ENCODE data around the gene AKR1D1.
A peak's percentile ranks its signal among the peaks of the same experiment; 100 is the strongest.
"Not testable (repeated sequence)": the region's sequence is repeated elsewhere in the genome, so short reads cannot be mapped to it uniquely, and the experiment has no call there.

Gene AKR1D1

DNA sequence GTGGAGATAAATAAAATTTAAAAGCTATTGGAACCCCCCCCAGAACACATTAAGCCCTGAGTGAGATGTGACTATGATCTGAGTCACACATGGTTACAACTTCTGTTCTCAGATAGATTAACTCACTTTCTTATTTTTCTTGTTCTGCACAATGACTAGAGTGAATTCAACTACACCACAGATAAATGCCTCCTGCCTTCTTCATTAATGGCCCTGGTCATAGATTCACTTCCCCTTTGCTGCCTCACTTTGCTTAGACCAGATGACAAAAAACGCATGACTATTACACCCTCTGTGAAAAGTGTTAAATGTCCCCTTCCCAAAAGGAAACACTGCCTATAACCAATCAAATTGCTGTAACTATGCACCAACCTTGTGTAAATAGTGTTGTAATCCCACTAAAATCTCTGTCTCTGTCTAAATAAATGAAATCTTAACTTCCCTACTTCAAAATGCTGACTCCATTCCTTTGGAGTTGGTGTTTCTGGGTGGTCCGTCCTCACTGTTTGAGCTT lies 49.4 kb downstream of the AKR1D1 start:
- no peak for DNase-seq

DNA sequence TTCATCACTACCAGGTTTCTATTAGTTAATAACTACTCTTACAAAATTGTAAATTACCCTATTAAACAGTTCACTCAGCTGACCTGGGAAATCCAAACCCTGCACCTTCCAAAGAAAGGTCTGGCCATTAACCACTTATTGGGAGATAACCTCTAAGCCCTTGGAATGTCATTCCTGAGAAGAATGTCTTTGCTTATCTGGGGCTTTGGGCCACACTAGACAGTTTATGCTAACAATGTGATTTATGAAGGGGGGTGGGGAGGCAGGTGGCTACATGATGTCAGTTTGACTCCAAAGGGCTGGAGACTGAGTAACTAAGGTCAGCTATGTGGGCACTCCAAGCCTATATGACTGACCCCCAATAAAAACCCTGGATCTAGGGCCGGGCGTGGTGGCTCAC lies 50.7 kb downstream of the AKR1D1 start:
- no peak for DNase-seq

DNA sequence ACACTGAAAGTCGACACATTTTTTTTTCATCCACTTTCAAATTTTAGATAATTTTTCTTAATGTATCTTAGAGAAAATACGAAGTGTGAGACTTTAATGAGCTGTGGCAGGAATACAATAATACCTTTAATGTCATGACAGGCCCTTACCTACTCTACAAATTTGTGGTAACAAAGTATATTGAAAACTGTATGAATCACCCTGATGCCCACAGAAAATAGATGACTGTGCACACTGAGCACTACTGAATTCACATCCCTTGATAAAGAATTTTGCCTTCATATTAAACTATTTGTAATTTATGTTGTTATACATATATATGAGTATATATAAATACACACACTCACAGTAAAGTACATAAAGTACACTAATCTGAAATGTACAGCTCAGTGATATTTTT lies 51.7 kb downstream of the AKR1D1 start:
- no peak for DNase-seq

DNA sequence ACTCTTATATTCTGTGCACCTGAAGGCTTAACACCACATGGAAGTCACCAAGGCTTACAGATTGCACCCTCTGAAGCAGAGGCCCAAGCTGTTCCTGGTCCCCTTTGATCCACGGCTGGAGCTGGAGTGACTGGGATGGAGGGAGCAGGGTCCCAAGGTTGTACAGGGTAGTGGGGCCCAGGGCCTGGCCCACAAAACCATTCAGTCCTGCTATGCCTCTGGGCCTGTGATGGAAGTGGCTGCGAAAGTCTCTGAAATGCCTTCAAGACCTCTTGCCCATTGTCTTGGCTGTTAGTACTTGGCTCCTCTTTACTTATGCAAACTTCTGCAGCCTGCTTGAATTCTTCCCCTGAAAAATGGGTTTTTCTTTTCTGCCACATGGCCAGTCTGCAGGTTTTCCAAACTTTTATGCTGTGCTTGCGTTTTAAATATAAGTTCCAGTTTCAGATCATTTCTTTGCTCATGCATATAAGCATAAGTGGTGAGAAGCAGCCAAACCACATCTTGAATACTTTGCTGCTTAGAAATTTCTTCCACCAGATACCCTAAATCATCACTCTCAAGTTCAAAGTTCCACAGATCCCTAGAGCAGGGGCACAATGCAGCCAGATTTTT lies 53.4 kb downstream of the AKR1D1 start:
- DNase-seq = no peak

DNA sequence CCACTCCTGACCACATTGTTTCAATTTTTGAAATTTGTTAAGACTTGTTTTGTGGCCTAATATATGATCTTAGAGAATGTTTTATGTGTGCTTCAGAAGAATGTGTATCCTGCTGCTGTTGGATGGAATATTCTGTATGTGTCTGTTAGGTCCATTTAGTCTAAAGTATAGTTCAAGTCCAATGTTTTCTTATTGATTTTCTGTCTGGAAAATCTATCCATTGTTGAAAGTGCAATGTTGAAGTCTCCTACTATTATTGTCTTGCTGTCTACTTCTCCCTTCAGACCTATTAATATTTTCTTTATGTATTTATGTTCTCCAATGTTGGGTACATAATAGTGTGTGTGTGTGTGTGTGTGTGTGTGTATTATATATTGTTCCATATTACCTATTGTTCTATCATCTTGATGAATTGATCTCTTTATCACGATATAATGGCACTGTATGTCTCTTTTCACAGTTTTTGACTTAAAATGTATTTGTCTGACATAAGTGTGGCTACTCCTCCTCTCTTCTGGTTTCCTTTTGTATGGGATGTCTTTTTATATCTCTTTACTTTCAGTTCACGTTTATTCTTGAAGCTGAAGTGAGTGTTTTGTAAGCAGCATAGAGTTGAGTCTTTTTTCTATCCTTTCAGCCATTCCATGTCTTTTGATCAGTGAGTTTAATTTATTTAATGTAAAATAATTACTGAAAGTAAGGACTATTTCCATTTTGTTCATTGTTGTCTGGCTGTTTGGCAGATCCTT lies 61.3 kb downstream of the AKR1D1 start:
- DNase-seq = no peak

DNA sequence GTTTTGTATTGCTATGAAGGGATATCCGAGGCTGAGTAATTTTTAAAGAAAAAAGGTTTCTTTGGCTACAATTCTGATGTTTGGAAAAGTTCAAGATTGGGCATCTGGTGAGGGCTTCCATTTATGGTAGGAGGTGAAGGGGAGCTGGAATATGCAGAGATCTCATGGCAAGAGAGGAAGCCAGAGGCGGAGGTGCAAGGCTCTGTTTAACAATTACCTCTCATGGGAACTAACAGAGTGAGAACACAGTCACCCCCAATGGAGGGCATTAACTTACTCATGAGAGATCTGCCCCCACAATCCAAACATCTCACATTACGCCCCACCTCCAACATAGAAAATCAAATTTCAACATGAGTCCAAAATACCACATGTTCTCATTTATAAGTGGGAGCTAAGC lies 62.0 kb downstream of the AKR1D1 start:
- DNase-seq = no peak

DNA sequence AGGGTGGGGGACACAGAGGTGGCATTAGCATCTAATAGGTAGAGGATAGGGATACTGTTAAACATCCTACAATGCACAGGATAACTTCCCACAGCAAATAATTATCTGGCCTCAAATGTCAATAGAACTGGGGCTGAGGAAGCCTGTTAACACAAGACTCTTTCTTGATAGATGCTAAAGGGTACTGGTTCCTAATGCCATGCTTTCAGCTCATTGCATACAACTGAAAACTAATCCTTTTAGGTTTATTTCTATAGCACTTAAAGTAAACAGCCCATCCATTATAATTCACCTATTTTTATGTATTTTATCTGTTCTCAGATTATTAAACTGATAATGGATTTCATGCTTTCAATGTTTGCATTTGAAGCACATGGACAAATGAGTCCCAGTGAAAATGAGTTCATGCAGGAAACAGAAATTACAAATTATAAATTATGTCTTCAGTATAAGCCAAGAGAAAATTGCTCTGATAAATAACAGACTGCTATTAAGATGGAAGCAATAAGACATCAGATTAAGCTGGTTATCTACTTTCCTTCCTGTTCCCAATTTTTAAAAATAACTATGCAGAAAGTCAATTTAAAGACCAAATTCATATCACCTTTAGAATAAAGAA lies 66.4 kb downstream of the AKR1D1 start:
- DNase-seq = no peak

DNA sequence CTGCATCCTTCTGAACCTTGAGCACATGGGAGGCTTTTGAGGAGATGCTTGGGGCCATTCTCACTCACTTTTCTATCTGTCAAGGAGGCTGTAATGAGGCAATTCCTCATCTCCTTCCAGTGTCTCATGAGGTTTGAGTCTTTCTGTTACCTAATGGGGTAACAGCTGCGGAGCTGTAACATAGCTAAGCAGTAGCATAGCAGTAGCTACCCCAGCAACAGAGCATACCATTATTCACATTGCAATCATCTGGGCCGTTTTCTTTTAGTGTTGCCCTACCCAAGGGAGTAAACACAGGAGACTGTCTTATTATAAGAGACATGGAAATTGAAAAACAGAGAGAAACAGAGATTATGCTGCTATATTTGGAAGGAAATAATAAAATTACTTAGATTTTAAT lies 68.7 kb downstream of the AKR1D1 start:
- no peak for DNase-seq

DNA sequence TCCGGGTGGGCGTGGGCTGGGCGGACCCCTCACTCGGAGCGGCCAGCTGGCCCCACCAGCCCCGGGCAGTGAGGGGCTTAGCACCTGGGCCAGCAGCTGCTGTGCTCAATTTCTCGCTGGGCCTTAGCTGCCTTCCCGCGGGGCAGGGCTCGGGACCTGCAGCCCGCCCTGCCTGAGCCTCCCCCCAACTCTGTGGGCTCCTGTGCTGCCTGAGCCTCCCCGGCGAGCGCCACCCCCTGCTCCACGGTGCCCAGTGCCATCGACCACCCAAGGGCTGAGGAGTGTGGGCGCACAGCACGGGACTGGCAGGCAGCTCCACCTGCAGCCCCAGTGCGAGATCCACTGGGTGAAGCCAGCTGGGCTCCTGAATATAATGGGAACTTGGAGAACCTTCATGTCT lies 70.0 kb downstream of the AKR1D1 start:
- not testable (repeated sequence) for DNase-seq

DNA sequence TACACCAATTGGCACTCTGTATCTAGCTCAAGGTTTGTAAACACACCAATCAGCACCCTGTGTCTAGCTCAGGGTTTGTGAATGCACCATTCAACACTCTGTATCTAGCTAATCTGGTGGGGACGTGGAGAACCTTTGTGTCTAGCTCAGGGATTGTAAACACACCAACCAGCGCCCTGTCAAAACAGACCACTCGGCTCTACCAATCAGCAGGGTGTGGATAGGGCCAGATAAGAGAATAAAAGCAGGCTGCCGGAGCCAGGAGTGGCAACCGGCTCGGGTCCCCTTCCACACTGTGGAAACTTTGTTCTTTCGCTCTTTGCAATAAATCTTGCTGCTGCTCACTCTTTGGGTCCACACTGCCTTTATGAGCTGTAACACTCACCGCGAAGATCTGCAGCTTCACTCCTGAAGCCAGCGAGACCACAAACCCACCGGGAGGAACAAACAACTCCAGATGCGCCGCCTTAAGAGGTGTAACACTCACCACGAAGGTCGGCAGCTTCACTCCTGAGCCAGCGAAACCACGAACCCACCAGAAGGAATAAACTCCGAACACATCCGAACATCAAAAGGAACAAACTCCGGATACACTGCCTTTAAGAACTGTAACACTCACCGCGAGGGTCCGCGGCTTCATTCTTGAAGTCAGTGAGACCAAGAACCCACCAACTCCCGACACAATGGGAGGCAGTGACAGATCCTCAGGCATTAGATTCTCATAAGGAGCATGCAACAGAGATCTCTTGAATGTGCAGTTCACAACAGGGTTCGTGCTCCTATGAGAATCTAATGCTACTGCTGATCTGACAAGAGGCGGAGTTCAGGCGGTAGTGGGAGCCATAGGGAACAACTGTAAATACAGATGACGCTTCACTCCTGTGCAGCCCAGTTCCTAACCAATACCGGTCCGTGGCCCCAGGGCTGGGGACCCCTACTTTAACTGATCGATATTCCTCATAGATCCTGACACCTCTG lies 70.8 kb downstream of the AKR1D1 start:
- DNase-seq = not testable (repeated sequence)

DNA sequence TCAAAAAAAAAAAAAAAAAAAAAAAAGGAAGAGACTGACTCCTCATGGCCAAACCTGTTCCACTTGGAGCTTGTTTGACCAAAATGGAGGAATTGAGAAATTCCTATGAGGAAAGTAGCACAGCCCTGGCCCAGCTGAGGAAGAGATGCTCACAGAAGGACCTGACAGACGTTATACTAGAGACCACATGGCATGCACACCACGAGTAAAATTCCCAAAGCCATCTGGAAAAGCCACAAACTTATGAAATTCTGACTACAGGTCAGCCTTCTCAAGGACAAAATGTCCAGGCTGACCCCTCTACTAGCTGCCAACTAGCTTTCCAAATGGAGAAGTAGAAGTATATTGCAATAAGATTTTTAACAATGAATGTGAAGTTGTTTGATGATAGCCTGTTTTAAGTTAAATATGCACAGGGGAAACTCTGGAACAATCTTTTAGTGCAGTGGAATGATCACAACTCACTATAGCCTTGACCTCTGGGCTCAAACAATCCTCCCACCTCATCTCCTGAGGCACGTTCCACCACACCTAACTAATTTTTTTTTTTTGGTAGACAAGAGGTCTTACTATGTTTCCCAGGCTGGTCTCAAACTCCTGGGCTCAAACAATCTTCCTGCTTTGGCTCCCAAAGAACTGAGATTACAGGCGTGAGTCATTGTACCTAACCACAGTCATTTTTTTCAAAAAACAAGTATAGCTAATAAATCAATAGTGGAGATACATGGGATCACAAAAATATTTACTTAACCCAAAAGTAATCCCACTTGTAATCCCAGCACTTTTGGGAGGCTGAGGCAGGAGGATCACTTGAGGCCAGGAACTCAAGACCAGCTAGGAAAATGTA lies 75.7 kb downstream of the AKR1D1 start:
- DNase-seq = no peak

DNA sequence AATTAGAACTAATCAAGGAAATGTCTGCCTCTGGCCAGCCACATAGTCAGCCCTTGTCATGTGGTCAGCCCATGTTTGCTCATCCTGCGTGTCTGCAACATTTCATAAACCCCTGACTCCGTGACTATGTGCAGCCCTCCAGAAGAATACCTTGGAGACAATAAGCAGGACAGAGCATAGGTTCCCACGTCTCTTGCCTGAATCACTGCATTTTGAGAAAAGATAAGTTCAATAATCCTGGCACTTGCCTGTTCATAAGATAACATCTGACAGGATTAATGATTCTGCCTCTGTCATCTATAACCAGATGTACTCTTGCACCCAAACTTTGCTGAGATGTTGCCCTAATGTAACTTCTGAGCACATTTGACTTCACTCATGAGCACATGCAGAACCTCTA lies 78.4 kb downstream of the AKR1D1 start:
- DNase-seq = no peak

DNA sequence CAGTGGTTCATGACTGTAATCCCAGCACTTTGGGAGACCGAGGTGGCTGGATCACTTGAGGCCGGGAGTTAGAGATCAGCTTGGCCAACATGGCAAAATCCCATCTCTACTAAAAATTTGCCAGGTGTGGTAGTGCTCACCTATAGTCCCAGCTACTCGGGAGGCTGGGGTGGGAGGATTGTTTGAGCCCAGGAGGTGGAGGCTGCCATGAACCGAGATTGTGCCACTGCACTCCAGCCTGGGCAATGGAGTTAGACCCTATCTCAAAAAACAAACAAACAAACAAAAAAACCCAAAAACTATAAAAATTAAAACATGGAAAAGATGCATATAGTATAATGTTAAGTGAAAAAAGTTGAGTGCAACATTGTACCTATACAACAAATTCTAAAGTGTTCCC lies 81.4 kb downstream of the AKR1D1 start:
- DNase-seq = no peak

DNA sequence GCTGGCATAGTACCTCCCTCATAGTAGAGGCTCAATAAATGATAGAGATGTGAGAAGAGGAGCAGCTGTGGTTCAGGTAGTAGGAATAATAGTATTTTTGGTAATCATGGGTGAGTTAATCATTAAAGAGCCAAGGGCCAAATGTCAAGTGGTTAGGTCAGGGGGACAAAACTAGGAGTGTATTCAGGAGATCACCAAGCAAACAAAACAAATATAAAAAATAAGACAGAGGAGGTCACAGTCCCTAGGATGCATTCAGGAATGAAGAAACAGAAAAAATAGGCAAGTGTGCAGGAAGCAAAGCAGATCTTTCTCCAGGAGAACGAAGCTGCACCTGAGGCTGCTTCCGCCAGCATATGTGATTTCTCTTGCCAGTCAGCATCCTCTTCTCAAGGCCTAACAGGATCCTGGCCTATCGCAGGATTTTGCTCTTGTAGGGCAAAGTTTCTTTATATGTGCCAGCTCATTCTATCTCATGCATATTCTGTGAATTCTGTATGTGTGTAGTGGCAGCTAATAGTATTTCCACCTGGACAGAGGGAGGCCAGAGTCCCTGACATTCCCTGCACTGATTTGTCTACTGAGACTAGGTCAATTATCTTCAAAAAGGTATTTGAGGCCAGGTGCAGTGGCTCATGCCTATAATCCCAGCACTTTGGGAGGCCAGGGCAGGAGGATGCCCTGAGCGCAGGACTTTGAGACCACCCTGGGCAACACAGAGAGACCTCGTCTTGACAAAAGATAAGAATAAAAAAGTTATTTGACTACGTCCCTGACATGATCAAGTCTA lies 82.7 kb downstream of the AKR1D1 start:
- DNase-seq = no peak

DNA sequence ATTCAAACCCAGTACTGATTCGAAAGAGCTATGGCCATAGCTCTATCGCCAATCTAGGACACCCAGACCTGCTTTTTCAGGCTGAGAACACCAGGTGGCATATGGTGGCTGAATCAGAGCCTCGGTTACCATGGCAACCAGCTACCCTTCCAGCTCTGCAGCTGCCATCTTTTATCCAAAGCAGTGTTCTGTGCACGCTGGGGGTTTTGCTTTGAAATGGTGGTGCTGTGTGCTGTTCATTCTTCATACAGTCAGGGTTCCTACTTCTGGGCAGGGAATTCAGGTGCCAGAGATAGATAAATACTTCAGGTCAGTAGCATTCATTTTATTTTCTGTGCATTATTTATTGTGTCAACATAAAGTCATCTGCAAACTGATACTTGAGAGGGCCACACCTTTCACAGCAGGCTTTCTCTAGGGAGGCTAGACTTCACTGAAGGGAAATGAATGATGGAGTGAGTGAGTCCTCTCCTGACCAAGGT lies 85.4 kb downstream of the AKR1D1 start:
- peak; percentile 82 for DNase-seq

DNA sequence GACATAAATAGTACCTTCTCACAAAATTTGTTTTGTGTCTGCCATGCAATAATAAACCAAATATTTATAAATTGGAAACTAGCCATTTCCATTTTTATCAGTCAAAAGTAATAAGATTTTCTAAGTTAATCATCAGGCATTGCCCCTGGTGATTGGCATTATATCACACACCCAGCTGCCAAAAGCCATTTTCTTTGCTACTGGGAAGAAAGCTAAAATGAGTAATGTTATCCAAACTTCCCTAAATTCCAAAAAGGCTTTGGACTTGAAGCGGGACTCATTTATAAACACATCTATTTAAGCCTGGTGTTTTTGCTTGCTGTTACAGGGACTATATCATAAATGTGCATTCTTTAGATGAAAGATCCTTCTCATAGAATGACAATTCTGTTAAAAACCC lies 86.0 kb downstream of the AKR1D1 start:
- no peak for DNase-seq

DNA sequence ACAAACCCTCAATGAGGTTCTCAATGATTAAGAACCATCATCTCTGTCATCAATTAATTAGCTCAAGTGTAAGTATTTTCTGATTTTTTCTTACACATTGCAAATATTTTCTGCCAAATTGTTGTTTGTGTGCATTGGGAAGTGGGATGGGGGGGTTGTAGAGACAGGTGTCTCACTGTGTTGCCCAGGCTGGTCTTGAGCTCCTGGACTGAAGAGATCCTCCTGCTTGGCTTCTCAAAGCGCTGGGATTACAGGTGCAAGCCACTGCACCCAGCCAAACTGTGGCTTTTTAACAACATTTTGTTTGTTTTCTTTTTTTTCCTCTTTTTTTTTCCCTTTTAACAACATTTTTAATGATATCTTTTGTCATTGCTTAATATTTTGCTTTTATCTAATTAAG lies 87.5 kb downstream of the AKR1D1 start:
- DNase-seq = no peak

DNA sequence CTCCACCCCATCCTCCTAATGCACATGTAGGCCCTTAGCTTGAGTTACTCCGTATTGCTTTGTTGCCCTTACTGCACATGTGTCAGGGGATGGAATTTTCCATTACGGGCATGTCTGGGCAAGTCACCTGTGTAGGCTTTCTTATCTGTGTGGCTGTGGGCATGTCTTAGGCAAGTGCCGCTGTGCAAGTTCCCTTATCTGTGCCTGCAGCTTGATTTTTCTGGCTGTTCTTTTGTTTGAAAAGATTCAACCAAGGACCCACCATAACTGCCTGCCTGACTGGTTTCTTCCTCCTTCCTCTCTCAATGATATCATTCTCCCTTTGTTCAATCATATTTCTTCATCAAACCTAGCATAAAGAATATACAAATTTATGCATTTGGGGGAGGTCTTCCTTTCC lies 88.5 kb downstream of the AKR1D1 start:
- no peak for DNase-seq

DNA sequence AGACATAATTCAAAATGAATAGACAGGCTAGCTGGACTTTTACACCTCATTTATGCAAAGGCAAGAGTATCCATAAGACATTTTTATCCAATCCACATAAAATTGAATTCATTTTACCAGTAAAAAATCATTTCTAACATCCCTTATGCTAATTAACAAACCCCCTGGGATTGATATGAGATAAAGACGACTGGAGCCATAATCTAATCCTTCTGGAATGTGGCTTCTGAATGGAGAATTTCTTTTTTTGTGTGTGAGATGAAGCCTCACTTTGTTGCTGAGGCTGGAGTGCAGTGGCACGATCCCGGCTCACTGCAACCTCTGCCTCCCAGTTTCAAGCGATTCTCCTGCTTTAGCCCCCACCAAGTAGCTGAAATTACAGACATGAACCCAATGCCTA lies 90.4 kb downstream of the AKR1D1 start:
- DNase-seq = no peak

DNA sequence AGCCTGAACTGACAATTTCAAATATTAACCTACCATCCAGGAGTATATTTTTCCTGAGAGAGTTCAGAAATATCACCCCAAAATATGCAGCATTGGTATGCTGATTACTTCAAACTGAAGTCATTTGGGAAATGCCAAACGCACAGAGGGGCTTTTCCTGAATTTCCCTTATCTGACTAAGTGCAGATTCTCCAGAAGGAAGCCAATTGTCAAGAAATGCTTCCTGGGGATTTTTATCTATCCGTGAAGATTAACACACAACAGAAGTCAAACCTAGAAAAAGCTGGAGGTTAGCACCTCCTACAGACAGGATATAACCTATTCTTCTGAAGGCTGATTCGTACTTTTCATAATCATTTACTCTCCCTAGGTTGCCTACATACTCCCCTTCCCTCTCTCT lies 91.0 kb downstream of the AKR1D1 start:
- no peak for DNase-seq

DNA sequence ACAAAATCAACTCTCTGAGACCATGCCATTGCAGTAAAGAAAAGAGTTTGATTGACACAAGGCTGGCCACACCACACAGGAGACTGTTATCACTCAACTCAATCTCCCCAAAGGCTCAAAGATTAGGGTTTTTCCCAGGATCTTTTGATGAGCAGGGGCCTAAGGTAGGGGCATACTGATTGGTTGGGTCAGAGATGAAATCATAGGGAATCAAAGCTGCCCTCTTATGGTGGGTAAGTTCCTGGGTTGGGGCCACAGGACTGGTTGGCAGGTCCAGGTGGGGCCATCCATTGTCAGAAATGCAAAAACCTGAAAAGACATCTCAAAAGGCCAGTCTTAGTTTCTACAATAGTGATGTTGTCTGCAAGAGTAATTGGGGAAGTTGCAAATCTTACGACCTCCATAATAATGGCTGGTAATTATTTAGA lies 91.6 kb downstream of the AKR1D1 start:
- DNase-seq = no peak

Data from CD4-positive, alpha-beta T cell treated with Interleukin-21 for 1 hour (primary cell).